ENCODE results near the gene S100A10. TPM values are rescaled to one million over a fixed set of nuclear protein-coding genes. Genes with fewer than 3 reads are reported as not detected.

S100A10 gene
- total and polyA plus RNA-seq, 2 of the 4 experiments (the other 2 are of a cell fraction), result 86.0 to 277 TPM

- Histone ChIP-seq H2BK20ac (ENCODE audit: low read depth, low read length) (no peak overlapping the region), H3K4ac (ENCODE audit: low read depth, low read length) (no peak overlapping the region), H3K18ac (ENCODE audit: low read depth, low read length) (no peak overlapping the region), H3K27ac (ENCODE audit: insufficient read depth, low read length) (no peak overlapping the region), H2AFZ (replicated peaks; ENCODE audit: low read length, poor library complexity) (no peak overlapping the region), H4K20me1 (ENCODE audit: insufficient read depth, low read length) (peaks cover 25% of the 10 kb centered on the region), H2BK120ac (ENCODE audit: low read depth, low read length) (no peak overlapping the region), H3K56ac (ENCODE audit: extremely low read depth, insufficient read depth, low read length) (no peak overlapping the region), H2BK5ac (ENCODE audit: low read depth, low read length, poor library complexity, severe bottlenecking) (no peak overlapping the region), H3K27me3 (ENCODE audit: control insufficient read depth, insufficient read depth, low read length) (peaks cover 3% of the 10 kb centered on the region), H3K4me1 (ENCODE audit: control insufficient read depth, insufficient read depth, low read length) (peaks cover 18% of the 10 kb centered on the region), H4K5ac (ENCODE audit: low read depth, low read length) (no peak overlapping the region), H3K9ac (ENCODE audit: low read depth, low read length) (no peak overlapping the region), H4K8ac (ENCODE audit: low read depth in 2 of 2, low read length in 2 of 2) (no peak overlapping the region), H3K9me3 (ENCODE audit: control insufficient read depth, insufficient read depth, low read length) (no peaks in the 10 kb centered on the region), H3K4me3 (ENCODE audit: insufficient read depth, low read depth, low read length) (no peak overlapping the region), H3K14ac (replicated peaks; ENCODE audit: low read depth, low read length) (no peak overlapping the region), H2AK9ac (replicated peaks; ENCODE audit: low read depth, low read length, poor library complexity) (no peak overlapping the region), H4K91ac (ENCODE audit: insufficient read depth, low read depth, low read length) (no peak overlapping the region), H3K4me2 (ENCODE audit: low read depth, low read length) (no peak overlapping the region), H3K9me1 (ENCODE audit: insufficient read depth, low read length) (peaks cover 3% of the 10 kb centered on the region; the same call in 1 of the 2 replicates), H2BK15ac (ENCODE audit: low read depth, low read length) (no peak overlapping the region), H3K36me3 (ENCODE audit: control insufficient read depth, insufficient read depth, low read length) (peaks cover 25% of the 10 kb centered on the region), H3K79me1 (ENCODE audit: low read depth in 1 of 2, low read length in 2 of 2) (peaks cover 19 to 32% of the 10 kb centered on the region in 2 experiments), H3K23ac (ENCODE audit: low read depth, low read length) (no peak overlapping the region), H2AK5ac (ENCODE audit: low read depth, low read length) (0 out of 2 replicates have a peak overlapping the region, but pooled peaks have one; percentile 13)
- CTCF ChIA-PET, result no interaction called here
- DNase-seq, result no peak
- dilution Hi-C loops (cut with HindIII; ENCODE audit: low sequenced_read_pairs, unreplicated experiment) (no loop called here), in situ Hi-C loops (cut with MboI; ENCODE audit: low sequenced_read_pairs) (no loop called here), intact Hi-C loops (cut with micrococcal nuclease) (no loop called here)
- TF ChIP-seq RCOR1 (IDR thresholded peaks at IDR 0.05; ENCODE audit: insufficient replicate concordance, low read length), result no peak
- TF ChIP-seq, protein P1, sequence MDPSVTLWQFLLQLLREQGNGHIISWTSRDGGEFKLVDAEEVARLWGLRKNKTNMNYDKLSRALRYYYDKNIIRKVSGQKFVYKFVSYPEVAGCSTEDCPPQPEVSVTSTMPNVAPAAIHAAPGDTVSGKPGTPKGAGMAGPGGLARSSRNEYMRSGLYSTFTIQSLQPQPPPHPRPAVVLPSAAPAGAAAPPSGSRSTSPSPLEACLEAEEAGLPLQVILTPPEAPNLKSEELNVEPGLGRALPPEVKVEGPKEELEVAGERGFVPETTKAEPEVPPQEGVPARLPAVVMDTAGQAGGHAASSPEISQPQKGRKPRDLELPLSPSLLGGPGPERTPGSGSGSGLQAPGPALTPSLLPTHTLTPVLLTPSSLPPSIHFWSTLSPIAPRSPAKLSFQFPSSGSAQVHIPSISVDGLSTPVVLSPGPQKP (IDR thresholded peaks at IDR 0.05; ENCODE audit: borderline replicate concordance, low read depth, low read length), result no peak
- TF ChIP-seq MXI1 (IDR thresholded peaks at IDR 0.05; ENCODE audit: borderline replicate concordance, low read depth, low read length), result no peak
- no peak for TF ChIP-seq MAZ (IDR thresholded peaks at IDR 0.05; ENCODE audit: borderline replicate concordance, low read depth, low read length)
- BruUV-seq (replicated peaks), result no TSS peak
- 100% methylated on average over 1 of the region's 4 CpGs; no CpG with 5 or more reads in 1 of the 2 experiments for WGBS, 2 experiments (ENCODE audit: extremely low coverage in 2 of 2, insufficient read length in 1 of 2)
- ATAC-seq (ENCODE audit: low read depth), result no peak
- POLR2A ChIA-PET (ENCODE audit: unreplicated experiment), result no interaction called here
Measured at GRCh38 chr1:152029929-152030211, 36.2 kb upstream of the S100A10 start.

Measured in IMR-90 (cell line).